Natural killer cell (primary cell): ENCODE measurements around the gene ROR1. TPM values are rescaled to one million over a fixed set of nuclear protein-coding genes. Genes with fewer than 3 reads are reported as not detected.

Experiments
- ATAC-seq, 3 donors: fragments of 150-1000 bp in 2 of 3; fragments of 200-7000 bp in 1 of 3; cut with Tn5 transposase; 1 replicate in 1 of 3; 2 replicates in 2 of 3; pipeline ENCODE4 v1.10.0; 2021; ENCODE audit warnings: mild to moderate bottlenecking in 2 of 3, moderate library complexity in 2 of 3
- DNase-seq, 2 donors: peaks; one replicate each; pipeline versions ENCODE4 v3.0.0 to v3.0.0-alpha.2; 2013 to 2021; ENCODE audit warnings: mixed read lengths in 1 of 2
- H3K27ac ChIP-seq: one replicate; pipeline ENCODE4 v1.5.1; 2013; ENCODE audit warnings: mild to moderate bottlenecking, low read length
- H3K27me3 ChIP-seq: one replicate; pipeline ENCODE4 v1.6.1; 2013; ENCODE audit warnings: low read length; ENCODE audit not compliant: control insufficient read depth, insufficient read depth
- H3K36me3 ChIP-seq: one replicate; pipeline ENCODE4 v1.6.1; 2013; ENCODE audit warnings: low read length; ENCODE audit not compliant: control insufficient read depth, insufficient read depth
- H3K4me1 ChIP-seq: one replicate; pipeline ENCODE4 v1.6.1; 2013; ENCODE audit warnings: low read length; ENCODE audit not compliant: control insufficient read depth, insufficient read depth
- H3K4me3 ChIP-seq: one replicate; pipeline ENCODE4 v1.5.1; 2013; ENCODE audit warnings: low read length
- H3K9me3 ChIP-seq: one replicate; pipeline ENCODE4 v1.6.1; 2013; ENCODE audit warnings: low read length; ENCODE audit not compliant: control insufficient read depth, insufficient read depth
- H3K27ac Mint-ChIP-seq, 2 donors: one replicate each; pipeline ENCODE4 v1.8.0; 2022; ENCODE audit warnings: mild to moderate bottlenecking in 2 of 2, mixed read lengths in 2 of 2, moderate library complexity in 1 of 2
- H3K27me3 Mint-ChIP-seq, 2 donors: one replicate each; pipeline ENCODE4 v1.8.0; 2022; ENCODE audit warnings: low read depth in 2 of 2, mixed read lengths in 2 of 2
- H3K36me3 Mint-ChIP-seq: one replicate; pipeline ENCODE4 v1.8.0; 2022; ENCODE audit warnings: mixed read lengths
- H3K4me1 Mint-ChIP-seq, 2 donors: one replicate each; pipeline ENCODE4 v1.8.0; 2022; ENCODE audit warnings: mixed read lengths in 2 of 2
- H3K4me3 Mint-ChIP-seq: one replicate; pipeline ENCODE4 v1.8.0; 2022; ENCODE audit warnings: mild to moderate bottlenecking, moderate library complexity, mixed read lengths
- H3K9me3 Mint-ChIP-seq, 2 donors: one replicate each; pipeline ENCODE4 v1.8.0; 2022; ENCODE audit warnings: mixed read lengths in 2 of 2
- WGBS: methylation state at CpG from one replicate; pipeline ENCODE4 v1.1.7; 2013; ENCODE audit warnings: missing lambda C conversion rate; ENCODE audit not compliant: insufficient coverage; 5-methylcytosine and 5-hydroxymethylcytosine counted together
- intact Hi-C: fragments of 100-400 bp; cut with micrococcal nuclease; formaldehyde crosslinking; loops from one replicate; pipeline ENCODE4 v1.14.2; 2022
- total RNA-seq, 4 donors: library from RNA; stranded (reverse); fragments of 120-200 nt in 1 of 4; gene quantifications; one replicate each; pipeline versions ENCODE4 v1.2.3 to v1.2.4, GENCODE V29; 2013 to 2022
- TF ChIP-seq, protein P1 (sequence below): fragments of 200-600 bp; IDR thresholded peaks from one replicate; pipeline ENCODE4 v1.8.0; 2022; ENCODE audit warnings: antibody characterized with exemption

ROR1 gene
- total RNA-seq, 3 donors from 2014 or later (not counting 1 experiment from before 2014, with no cell fraction given): 0.05 to 0.35 (median 0.27) TPM

DNA sequence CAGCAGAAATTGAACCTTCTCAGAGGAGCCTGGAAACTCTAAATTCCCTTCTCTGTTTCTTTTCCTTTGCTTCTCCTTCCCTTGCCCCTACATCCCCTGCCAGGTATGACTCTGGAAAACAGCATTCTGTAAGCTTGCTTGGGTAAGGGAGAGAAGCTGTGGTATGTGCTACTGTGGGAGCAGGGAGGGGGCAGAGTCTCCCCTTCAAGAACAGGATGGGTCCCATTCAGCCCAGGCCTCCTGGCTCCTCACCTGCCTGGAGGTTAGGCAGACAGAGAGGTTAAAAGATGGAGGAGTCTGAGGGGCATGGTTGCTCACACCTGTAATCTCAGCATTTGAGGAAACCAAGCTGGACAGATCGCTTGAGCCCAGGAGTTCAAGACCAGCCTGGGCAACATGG lies 389.0 kb downstream of the ROR1 start:
- TF ChIP-seq, protein P1, sequence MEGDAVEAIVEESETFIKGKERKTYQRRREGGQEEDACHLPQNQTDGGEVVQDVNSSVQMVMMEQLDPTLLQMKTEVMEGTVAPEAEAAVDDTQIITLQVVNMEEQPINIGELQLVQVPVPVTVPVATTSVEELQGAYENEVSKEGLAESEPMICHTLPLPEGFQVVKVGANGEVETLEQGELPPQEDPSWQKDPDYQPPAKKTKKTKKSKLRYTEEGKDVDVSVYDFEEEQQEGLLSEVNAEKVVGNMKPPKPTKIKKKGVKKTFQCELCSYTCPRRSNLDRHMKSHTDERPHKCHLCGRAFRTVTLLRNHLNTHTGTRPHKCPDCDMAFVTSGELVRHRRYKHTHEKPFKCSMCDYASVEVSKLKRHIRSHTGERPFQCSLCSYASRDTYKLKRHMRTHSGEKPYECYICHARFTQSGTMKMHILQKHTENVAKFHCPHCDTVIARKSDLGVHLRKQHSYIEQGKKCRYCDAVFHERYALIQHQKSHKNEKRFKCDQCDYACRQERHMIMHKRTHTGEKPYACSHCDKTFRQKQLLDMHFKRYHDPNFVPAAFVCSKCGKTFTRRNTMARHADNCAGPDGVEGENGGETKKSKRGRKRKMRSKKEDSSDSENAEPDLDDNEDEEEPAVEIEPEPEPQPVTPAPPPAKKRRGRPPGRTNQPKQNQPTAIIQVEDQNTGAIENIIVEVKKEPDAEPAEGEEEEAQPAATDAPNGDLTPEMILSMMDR: no peak
- H3K9me3 ChIP-seq: no peaks in the 10 kb centered on the region
- H3K27ac ChIP-seq: no peak overlapping the region
- intact Hi-C loops: no loop called here
- WGBS: 100% methylated on average over 1 of the region's 1 CpG
- H3K4me3 ChIP-seq: no peak overlapping the region
- no peak for DNase-seq
- Mint-ChIP-seq H3K27ac (no peak overlapping the region), H3K27me3 (peaks cover 5 to 25% of the 10 kb centered on the region in 2 donors), H3K4me3 (no peak overlapping the region), H3K9me3 (no peaks in the 10 kb centered on the region), H3K36me3 (no peaks in the 10 kb centered on the region), H3K4me1 (no peaks in the 10 kb centered on the region)
- H3K4me1 ChIP-seq: no peaks in the 10 kb centered on the region
- H3K36me3 ChIP-seq: no peaks in the 10 kb centered on the region
- ATAC-seq: no peak
- H3K27me3 ChIP-seq: no peaks in the 10 kb centered on the region

DNA sequence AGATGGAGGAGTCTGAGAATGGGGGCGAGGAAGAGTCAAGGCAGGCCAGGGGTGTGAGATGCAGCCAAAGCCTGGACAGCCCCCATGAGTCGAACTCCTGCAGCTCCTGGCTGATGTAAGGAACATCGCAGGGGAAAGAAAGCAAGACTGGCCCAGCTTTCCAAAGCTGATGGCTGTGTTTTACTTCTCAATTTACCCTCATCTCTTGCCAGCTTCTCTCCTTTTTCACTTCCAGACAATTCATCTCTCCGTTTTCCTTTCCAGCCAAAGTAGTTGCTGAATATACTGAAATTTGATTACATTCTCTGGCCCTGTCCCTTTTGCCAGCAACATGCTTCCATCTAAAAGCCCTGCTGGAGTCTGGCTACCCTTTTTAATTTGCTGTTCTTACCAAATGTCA lies 389.6 kb downstream of the ROR1 start:
- Mint-ChIP-seq H3K27ac (no peak overlapping the region), H3K36me3 (no peaks in the 10 kb centered on the region), H3K4me1 (no peaks in the 10 kb centered on the region), H3K27me3 (peaks cover 8 to 25% of the 10 kb centered on the region in 2 donors), H3K4me3 (no peak overlapping the region), H3K9me3 (no peaks in the 10 kb centered on the region)
- DNase-seq (no peak), ATAC-seq (no peak)
- Histone ChIP-seq H3K27ac (no peak overlapping the region), H3K27me3 (no peaks in the 10 kb centered on the region), H3K36me3 (no peaks in the 10 kb centered on the region), H3K4me3 (no peak overlapping the region), H3K9me3 (no peaks in the 10 kb centered on the region), H3K4me1 (no peaks in the 10 kb centered on the region)
- WGBS: 86% methylated on average over 4 of the region's 4 CpGs
- TF ChIP-seq, protein P1: no peak
- intact Hi-C loops: no loop called here

DNA sequence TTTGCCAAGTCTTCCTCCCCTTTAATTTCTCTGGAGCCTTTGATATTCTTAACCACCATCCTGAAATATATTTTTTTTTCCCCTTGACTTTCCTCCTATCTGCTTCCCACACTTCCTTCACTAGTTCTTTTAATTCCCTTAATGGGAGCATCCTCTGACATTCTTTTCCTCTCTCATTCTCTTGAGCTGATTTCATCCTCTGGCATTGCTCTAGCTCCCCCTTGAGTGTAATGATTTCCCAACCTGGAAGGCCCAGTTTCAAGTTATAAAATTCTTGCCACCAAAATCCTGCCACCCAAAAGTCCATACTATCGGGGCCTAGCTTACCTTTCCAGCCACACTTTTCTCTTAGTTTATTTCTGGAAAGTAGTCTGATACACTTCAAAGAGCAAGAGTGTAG lies 390.2 kb downstream of the ROR1 start:
- no peak overlapping the region for H3K4me3 Mint-ChIP-seq

DNA sequence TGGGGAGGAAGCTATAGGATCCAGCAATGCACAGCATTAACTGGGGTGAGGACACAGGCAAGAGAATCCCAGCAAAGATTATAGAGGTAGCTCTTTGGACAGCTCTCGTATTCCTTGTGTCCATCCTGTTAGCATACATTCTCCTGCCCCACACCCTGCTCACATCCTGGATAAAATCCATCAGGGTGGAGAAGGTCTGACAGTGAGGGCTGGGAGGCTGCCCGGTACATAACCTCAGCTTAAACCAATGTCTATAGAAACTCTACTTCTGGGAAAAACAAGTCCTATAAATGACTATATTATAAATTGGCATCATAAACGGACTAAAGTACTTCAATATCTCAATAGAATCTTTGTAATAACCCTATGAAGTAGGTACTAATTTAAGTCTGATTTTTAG lies 392.8 kb downstream of the ROR1 start:
- Histone ChIP-seq H3K4me3 (no peak overlapping the region), H3K27ac (no peak overlapping the region), H3K9me3 (no peaks in the 10 kb centered on the region), H3K27me3 (no peaks in the 10 kb centered on the region), H3K4me1 (no peaks in the 10 kb centered on the region), H3K36me3 (no peaks in the 10 kb centered on the region)
- WGBS: 83% methylated on average over 1 of the region's 3 CpGs
- Mint-ChIP-seq H3K9me3 (no peaks in the 10 kb centered on the region), H3K4me1 (no peaks in the 10 kb centered on the region), H3K27ac (no peak overlapping the region), H3K4me3 (no peak overlapping the region), H3K27me3 (peaks cover 10 to 25% of the 10 kb centered on the region in 2 donors), H3K36me3 (no peaks in the 10 kb centered on the region)
- ATAC-seq (no peak), DNase-seq (no peak)
- TF ChIP-seq, protein P1: no peak
- intact Hi-C loops: no loop called here

More for the DNA sequence above, 390.2 kb downstream of the ROR1 start:
- H3K27ac Mint-ChIP-seq: no peak overlapping the region
- Histone ChIP-seq H3K27ac (no peak overlapping the region), H3K27me3 (no peaks in the 10 kb centered on the region), H3K9me3 (no peaks in the 10 kb centered on the region), H3K4me3 (no peak overlapping the region), H3K4me1 (no peaks in the 10 kb centered on the region), H3K36me3 (no peaks in the 10 kb centered on the region)
- DNase-seq (no peak), ATAC-seq (no peak)
- TF ChIP-seq, protein P1: no peak
- intact Hi-C loops: no loop called here
- no peaks in the 10 kb centered on the region for H3K4me1 Mint-ChIP-seq
- no peaks in the 10 kb centered on the region for H3K9me3 Mint-ChIP-seq
- peaks cover 8 to 25% of the 10 kb centered on the region in 2 donors for H3K27me3 Mint-ChIP-seq
- WGBS: no CpG with 5 or more reads among the region's 1 CpG
- no peaks in the 10 kb centered on the region for H3K36me3 Mint-ChIP-seq
